ES-I3 (cell line): ENCODE data around the gene LMLN.
"Not testable (repeated sequence)": the region's sequence is repeated elsewhere in the genome, so short reads cannot be mapped to it uniquely, and the experiment has no call there.

ENCODE experiments used
- H3K36me3 ChIP-seq: 2 replicates; pipeline ENCODE4 v1.6.1; 2013; ENCODE audit warnings: mild to moderate bottlenecking, low read length, control low read depth, moderate library complexity; ENCODE audit not compliant: insufficient read depth
- H3K4me1 ChIP-seq: 2 replicates; pipeline ENCODE4 v1.6.1; 2013; ENCODE audit warnings: mild to moderate bottlenecking, control low read depth, low read length; ENCODE audit not compliant: insufficient read depth
- H3K9ac ChIP-seq: 2 replicates; pipeline ENCODE4 v1.6.1; 2013; ENCODE audit warnings: low read depth, mild to moderate bottlenecking, low read length, moderate library complexity
- H3K9me3 ChIP-seq: 2 replicates; pipeline ENCODE4 v1.6.1; 2013; ENCODE audit warnings: mild to moderate bottlenecking, low read length, moderate library complexity; ENCODE audit not compliant: control insufficient read depth, insufficient read depth

The LMLN gene

DNA sequence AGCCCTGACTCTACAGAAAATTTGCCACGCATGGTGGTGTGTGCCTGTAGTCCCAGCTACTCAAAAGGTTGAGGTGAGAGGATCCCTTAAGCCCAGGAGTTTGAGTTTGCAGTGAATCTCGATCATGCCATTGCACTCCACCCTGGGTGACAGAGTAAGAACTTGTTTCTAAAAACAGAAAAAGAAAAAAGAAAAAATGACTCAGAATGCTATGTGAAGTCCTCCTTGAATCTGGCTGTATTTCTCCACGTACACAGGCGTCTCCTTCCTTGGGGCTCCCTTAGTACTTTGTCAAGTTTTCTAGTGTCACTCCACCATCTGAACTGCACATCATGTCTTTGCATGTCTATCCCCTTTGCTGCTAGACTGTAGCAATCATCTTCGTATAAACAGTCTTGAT, 104.4 kb downstream of the LMLN start:
- no peaks in the 10 kb centered on the region for H3K36me3 ChIP-seq
- H3K9me3 ChIP-seq: no peaks in the 10 kb centered on the region
- no peak overlapping the region for H3K9ac ChIP-seq
- no peaks in the 10 kb centered on the region for H3K4me1 ChIP-seq

DNA sequence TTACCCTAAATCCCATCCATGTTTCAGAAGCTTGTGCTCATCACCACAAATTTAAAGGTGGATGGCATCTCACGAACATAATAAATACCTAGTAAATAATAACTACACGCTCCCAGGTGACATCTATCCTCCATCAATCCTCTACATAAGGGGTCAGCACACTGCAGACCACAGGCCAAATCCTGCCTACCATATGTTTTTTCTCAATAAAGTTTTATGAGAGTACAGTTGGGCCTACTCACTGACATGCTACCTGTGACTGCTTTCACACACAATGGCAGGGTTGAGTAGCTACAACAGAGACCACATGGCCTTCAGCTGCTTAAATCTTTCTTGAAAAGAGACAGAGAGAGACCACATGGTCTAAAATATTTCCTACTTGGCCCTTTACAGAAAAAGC, 105.9 kb downstream of the LMLN start:
- Histone ChIP-seq H3K4me1 (no peaks in the 10 kb centered on the region), H3K9me3 (no peaks in the 10 kb centered on the region), H3K36me3 (no peaks in the 10 kb centered on the region), H3K9ac (no peak overlapping the region)

- H3K4me1 ChIP-seq: peaks cover 6% of the 10 kb centered on the region
- H3K36me3 ChIP-seq: no peaks in the 10 kb centered on the region
- H3K9ac ChIP-seq: no peak overlapping the region
- H3K9me3 ChIP-seq: no peaks in the 10 kb centered on the region
These were observed 107.4 kb downstream of the LMLN start for GRCh38 chr3:198067416-198067815.

- Histone ChIP-seq H3K36me3 (no peaks in the 10 kb centered on the region), H3K4me1 (peaks cover 6% of the 10 kb centered on the region), H3K9me3 (no peaks in the 10 kb centered on the region), H3K9ac (no peak overlapping the region)
These were observed 110.9 kb downstream of the LMLN start for GRCh38 chr3:198070871-198071270.

DNA sequence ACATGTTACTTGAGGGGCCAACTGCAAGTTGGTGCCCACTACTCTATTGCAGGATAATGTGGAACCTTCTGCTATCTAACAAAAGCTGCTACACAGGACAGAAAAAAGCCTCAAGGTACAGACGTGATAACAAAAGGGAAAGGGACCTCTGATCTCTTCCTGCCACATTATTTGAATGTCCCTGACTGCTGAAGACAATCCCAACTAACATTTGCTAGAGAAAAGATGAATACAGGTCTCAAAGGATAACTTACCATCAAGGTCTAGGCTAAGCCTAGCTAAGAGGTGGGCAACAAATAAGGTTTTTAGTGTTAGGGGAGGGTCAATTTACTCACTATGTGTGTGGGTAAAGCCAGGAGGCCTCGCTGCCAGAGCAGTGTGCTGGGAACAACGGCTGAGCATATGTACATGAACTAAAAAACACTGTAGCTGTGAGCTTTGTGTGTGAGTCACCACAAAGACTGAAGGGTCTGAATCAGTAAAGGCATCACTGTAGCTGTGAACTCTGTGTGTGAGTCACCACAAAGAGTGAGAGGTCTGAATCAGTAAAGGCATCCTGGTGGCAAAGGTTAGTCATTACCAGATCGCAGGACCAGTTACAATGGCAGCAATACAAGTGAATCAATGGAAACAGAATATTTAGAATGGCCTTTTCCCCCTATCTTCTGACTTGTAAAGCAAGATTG, 111.7 kb downstream of the LMLN start:
- H3K4me1 ChIP-seq: peaks cover 6% of the 10 kb centered on the region
- no peaks in the 10 kb centered on the region for H3K9me3 ChIP-seq
- H3K9ac ChIP-seq: no peak overlapping the region
- no peaks in the 10 kb centered on the region for H3K36me3 ChIP-seq

- H3K9me3 ChIP-seq: no peaks in the 10 kb centered on the region
- no peaks in the 10 kb centered on the region for H3K36me3 ChIP-seq
- no peak overlapping the region for H3K9ac ChIP-seq
- peaks cover under 1% of the 10 kb centered on the region for H3K4me1 ChIP-seq
These were observed 116.8 kb downstream of the LMLN start for GRCh38 chr3:198076722-198077308.

GRCh38 chr3:198079771-198080520, 119.9 kb downstream of the LMLN start:
- H3K36me3 ChIP-seq: no peaks in the 10 kb centered on the region
- H3K9me3 ChIP-seq: no peaks in the 10 kb centered on the region
- H3K9ac ChIP-seq: peak overlapping the region; percentile 54; the same call in 1 of the 2 replicates
- H3K4me1 ChIP-seq: no peaks in the 10 kb centered on the region

GRCh38 chr3:198080521-198081384, 120.7 kb downstream of the LMLN start:
- no peaks in the 10 kb centered on the region for H3K9me3 ChIP-seq
- H3K9ac ChIP-seq: peak overlapping the region; percentile 54
- no peaks in the 10 kb centered on the region for H3K36me3 ChIP-seq
- H3K4me1 ChIP-seq: no peaks in the 10 kb centered on the region

DNA sequence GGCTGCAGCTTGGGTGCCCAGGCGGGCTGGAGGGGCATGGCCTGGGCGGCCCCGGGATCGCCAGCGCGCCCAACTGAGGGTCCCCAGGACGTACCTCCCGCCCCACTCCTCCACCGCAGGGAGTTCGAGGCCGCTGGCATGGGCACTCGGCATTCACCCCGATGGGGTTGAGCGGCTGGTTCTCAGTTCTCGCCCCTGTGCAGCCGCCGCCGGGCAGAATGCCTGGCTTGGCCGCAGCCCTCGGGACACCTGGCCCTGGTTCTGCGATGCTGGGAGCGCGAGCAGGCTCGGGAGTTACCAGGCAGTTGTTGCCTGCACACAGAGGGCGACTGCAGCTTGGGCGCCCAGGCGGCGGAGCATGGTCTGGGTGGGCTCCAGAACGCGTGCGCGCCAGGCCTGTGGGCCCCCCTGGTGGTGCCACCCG, 121.4 kb downstream of the LMLN start:
- Histone ChIP-seq H3K4me1 (no peaks in the 10 kb centered on the region), H3K9me3 (no peaks in the 10 kb centered on the region), H3K9ac (peak overlapping the region; percentile 54; the same call in 1 of the 2 replicates), H3K36me3 (no peaks in the 10 kb centered on the region)

DNA sequence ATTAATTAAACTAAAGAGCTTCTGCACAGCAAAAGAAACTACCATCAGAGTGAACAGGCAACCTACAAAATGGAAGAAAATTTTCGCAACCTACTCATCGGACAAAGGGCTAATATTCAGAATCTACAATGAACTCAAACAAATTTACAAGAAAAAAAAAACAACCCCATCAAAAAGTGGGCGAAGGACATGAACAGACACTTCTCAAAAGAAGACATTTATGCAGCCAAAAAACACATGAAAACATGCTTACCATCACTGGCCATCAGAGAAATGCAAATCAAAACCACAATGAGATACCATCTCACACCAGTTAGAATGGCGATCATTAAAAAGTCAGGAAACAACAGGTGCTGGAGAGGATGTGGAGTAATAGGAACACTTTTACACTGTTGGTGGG, 122.2 kb downstream of the LMLN start:
- H3K4me1 ChIP-seq, H3K36me3 ChIP-seq, H3K9ac ChIP-seq, H3K9me3 ChIP-seq: not testable (repeated sequence)

DNA sequence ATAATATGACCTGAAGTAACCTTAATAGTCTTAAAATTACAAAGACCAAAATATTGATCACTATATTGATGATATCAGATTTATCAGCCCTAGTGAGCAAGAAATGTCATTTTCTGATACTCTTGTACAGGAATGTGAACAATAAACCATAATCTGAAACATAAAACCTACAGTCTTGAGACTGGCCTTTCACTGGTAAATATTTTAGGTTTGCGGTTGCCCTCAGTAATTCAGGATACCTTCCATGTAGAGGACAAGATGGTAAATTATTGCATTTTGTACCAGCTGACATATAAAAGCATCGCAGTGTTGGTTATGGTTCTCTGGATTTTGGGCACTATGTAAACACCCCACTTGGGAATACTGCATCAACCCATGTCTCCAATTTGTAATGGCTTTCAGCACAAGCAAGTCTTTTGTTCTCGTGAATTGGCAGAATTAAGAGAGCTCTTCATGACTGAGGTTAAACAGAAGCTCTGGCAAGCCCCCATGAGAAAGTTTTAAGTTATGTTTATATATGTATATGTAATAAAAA, 128.5 kb downstream of the LMLN start:
- H3K4me1 ChIP-seq: no peaks in the 10 kb centered on the region
- no peaks in the 10 kb centered on the region for H3K9me3 ChIP-seq
- no peak overlapping the region for H3K9ac ChIP-seq
- H3K36me3 ChIP-seq: no peaks in the 10 kb centered on the region

- H3K36me3 ChIP-seq: no peaks in the 10 kb centered on the region
- no peaks in the 10 kb centered on the region for H3K4me1 ChIP-seq
- H3K9me3 ChIP-seq: no peaks in the 10 kb centered on the region
- no peak overlapping the region for H3K9ac ChIP-seq
These were observed 130.8 kb downstream of the LMLN start for GRCh38 chr3:198090795-198091332.

DNA sequence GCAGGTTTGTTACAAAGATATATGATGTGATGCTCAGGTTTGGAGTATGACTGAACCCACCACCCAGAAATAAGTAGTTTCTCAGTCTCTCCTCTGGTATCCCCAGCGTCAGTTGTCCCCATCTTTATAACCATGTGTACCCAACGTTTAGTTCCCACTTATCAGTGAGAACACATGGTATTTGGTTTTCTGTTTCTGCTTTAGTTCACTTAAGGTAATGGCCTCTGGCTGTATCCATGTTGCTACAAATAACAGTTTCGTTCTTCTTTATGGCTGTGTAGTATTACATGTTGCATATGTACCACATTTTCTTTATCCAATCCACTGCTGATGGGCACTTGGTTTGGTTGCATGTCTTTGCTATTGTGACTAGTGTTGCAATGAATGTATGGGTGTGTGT, 132.3 kb downstream of the LMLN start:
- Histone ChIP-seq H3K36me3 (no peaks in the 10 kb centered on the region), H3K9me3 (no peaks in the 10 kb centered on the region)

More for the DNA sequence above, 132.3 kb downstream of the LMLN start:
- Histone ChIP-seq H3K9ac (no peak overlapping the region), H3K4me1 (no peaks in the 10 kb centered on the region)
